GM12878 (cell line): ENCODE data around the gene TSPAN7. TPM values are rescaled to one million over a fixed set of nuclear protein-coding genes. Genes with fewer than 3 reads are reported as not detected.

Experiments
- ATAC-seq: fragments of 200-7000 bp; cut with Tn5 transposase; 3 replicates; pipeline ENCODE4 v1.9.1; 2020; ENCODE audit warnings: mild to moderate bottlenecking, moderate library complexity
- BruUV-seq: library from RNA; stranded (reverse); fragments of 400-500 nt; replicated peaks from 2 replicates; lab custom pipeline; 2021; lab: Mats Ljungman, UMichigan
- CTCF ChIA-PET: fragments of 300-600 bp; sonication (Branson Sonifier 250); formaldehyde crosslinking; extraction: SDS; loops from one replicate; lab custom pipeline; 2021; ENCODE audit warnings: inconsistent platforms; lab: Yijun Ruan, JAX
- POLR2A ChIA-PET: fragments of 350-600 bp; formaldehyde crosslinking; extraction: SDS; loops from one replicate; lab custom pipeline; 2021; ENCODE audit warnings: inconsistent platforms; lab: Charles Lee
- RAD21 ChIA-PET: fragments of 300-600 bp; sonication (Branson Sonifier 250); formaldehyde crosslinking; loops from one replicate; lab custom pipeline; 2023; ENCODE audit warnings: antibody characterized with exemption; ENCODE audit not compliant: unreplicated experiment; lab: Charles Lee
- SMC1A ChIA-PET: fragments of 300-600 bp; sonication (Branson Sonifier 250); formaldehyde crosslinking; loops from one replicate; lab custom pipeline; 2023; ENCODE audit not compliant: unreplicated experiment, uncharacterized antibody; lab: Charles Lee
- DNase-seq: peaks from one replicate; pipeline ENCODE4 v3.0.0-alpha.2; 2011; ENCODE audit warnings: low read depth, low spot score
- FAIRE-seq: peaks from 3 replicates; lab custom pipeline; 2011; peaks lifted over from hg19 to GRCh38; lab: Jason Lieb, UNC
- H2AFZ ChIP-seq: 2 replicates; pipeline ENCODE4 v1.6.0; 2011; ENCODE audit warnings: low read depth, low read length, control low read depth; ENCODE audit not compliant: control insufficient read depth
- H3K27ac ChIP-seq: 2 replicates; pipeline ENCODE4 v1.5.1; 2011; ENCODE audit warnings: control low read depth; ENCODE audit not compliant: control insufficient read depth, insufficient read depth
- H3K27me3 ChIP-seq, 2 experiments: replicated peaks in 1 of 2; 2 replicates each; pipeline versions ENCODE4 v1.6.0 to v1.6.1; 2011; ENCODE audit warnings: low read length in 1 of 2; ENCODE audit not compliant: control insufficient read depth in 2 of 2, insufficient read depth in 2 of 2
- H3K36me3 ChIP-seq, 2 experiments: 2 replicates each; pipeline ENCODE4 v1.5.1; 2011; ENCODE audit warnings: low read length in 1 of 2; ENCODE audit not compliant: control insufficient read depth in 2 of 2, insufficient read depth in 2 of 2
- H3K4me1 ChIP-seq: 2 replicates; pipeline ENCODE4 v1.6.1; 2011; ENCODE audit warnings: mild to moderate bottlenecking, low read length, moderate library complexity, mixed read lengths; ENCODE audit not compliant: control insufficient read depth, insufficient read depth
- H3K4me2 ChIP-seq: 2 replicates; pipeline ENCODE4 v1.6.0; 2011; ENCODE audit warnings: control low read depth; ENCODE audit not compliant: control insufficient read depth, insufficient read depth
- H3K4me3 ChIP-seq: fragments of 200-600 bp; sonication (generic); 2 replicates; pipeline ENCODE4 v1.5.1; 2016
- H3K79me2 ChIP-seq: 2 replicates; pipeline ENCODE4 v1.6.0; 2011; ENCODE audit warnings: low read length; ENCODE audit not compliant: control insufficient read depth, insufficient read depth
- H3K9ac ChIP-seq: 2 replicates; pipeline ENCODE4 v1.8.0; 2011; ENCODE audit warnings: low read length, control low read depth, mixed read lengths; ENCODE audit not compliant: control insufficient read depth, insufficient read depth
- H3K9me3 ChIP-seq: replicated peaks from 3 replicates; pipeline ENCODE4 v1.5.1; 2011; ENCODE audit warnings: mild to moderate bottlenecking, low read length; ENCODE audit not compliant: control insufficient read depth, insufficient read depth
- H4K20me1 ChIP-seq: 2 replicates; pipeline ENCODE4 v1.6.0; 2011; ENCODE audit not compliant: control insufficient read depth, insufficient read depth
- CHD1 ChIP-seq: IDR thresholded peaks from 2 replicates; pipeline ENCODE4 v1.6.1; 2012; ENCODE audit warnings: low read depth, low read length, improper control_type of control experiment
- ELK1 ChIP-seq: IDR thresholded peaks from 2 replicates; pipeline ENCODE4 v1.6.1; 2012; ENCODE audit warnings: low read depth, low read length, improper control_type of control experiment
- GABPA ChIP-seq: IDR thresholded peaks from 2 replicates; pipeline ENCODE4 v1.6.1; 2014; ENCODE audit warnings: antibody characterized with exemption, low read depth, mild to moderate bottlenecking, inconsistent platforms
- MLLT1 ChIP-seq: fragments of 450-650 bp; IDR thresholded peaks from 2 replicates; pipeline ENCODE4 v1.6.1; 2016; ENCODE audit warnings: mild to moderate bottlenecking
- MYB ChIP-seq: fragments of 150-350 bp; IDR thresholded peaks from 2 replicates; pipeline ENCODE4 v1.6.1; 2014; ENCODE audit warnings: mild to moderate bottlenecking, low read depth, low read length, borderline replicate concordance
- NR2C1 ChIP-seq: fragments of 450-650 bp; IDR thresholded peaks from 2 replicates; pipeline ENCODE4 v1.6.1; 2017; ENCODE audit warnings: antibody characterized with exemption, mild to moderate bottlenecking, moderate library complexity
- PML ChIP-seq: IDR thresholded peaks from 2 replicates; pipeline ENCODE4 v1.6.1; 2012; ENCODE audit warnings: low read length, inconsistent platforms
- POLR2A ChIP-seq: IDR thresholded peaks from 2 replicates; pipeline ENCODE4 v1.6.1; 2011; ENCODE audit warnings: low read depth, mild to moderate bottlenecking, low read length
- POLR2AphosphoS2 ChIP-seq: IDR thresholded peaks from 2 replicates; pipeline ENCODE4 v1.6.1; 2011; ENCODE audit warnings: low read depth, mild to moderate bottlenecking, low read length, improper control_type of control experiment, moderate library complexity
- REST ChIP-seq: IDR thresholded peaks from 2 replicates; pipeline ENCODE4 v1.6.1; 2012; ENCODE audit warnings: mild to moderate bottlenecking, low read depth, low read length
- SKIL ChIP-seq: fragments of 450-650 bp; IDR thresholded peaks from 2 replicates; pipeline ENCODE4 v1.6.1; 2017; ENCODE audit warnings: mild to moderate bottlenecking, low read depth, inconsistent platforms; ENCODE audit not compliant: poor library complexity, severe bottlenecking
- SRF ChIP-seq, 2 experiments: IDR thresholded peaks; 2 replicates each; pipeline ENCODE4 v1.6.1; 2011; ENCODE audit warnings: low read depth in 2 of 2, low read length in 2 of 2, mild to moderate bottlenecking in 1 of 2, moderate library complexity in 1 of 2
- USF1 ChIP-seq: IDR thresholded peaks from 2 replicates; pipeline ENCODE4 v1.6.1; 2011; ENCODE audit warnings: borderline replicate concordance, low read depth, mild to moderate bottlenecking, moderate library complexity, mixed read lengths, low read length; ENCODE audit not compliant: insufficient read depth; ENCODE audit errors: extremely low read length
- ZNF622 ChIP-seq: fragments of 450-650 bp; IDR thresholded peaks from 2 replicates; pipeline ENCODE4 v1.6.1; 2017; ENCODE audit warnings: mild to moderate bottlenecking, inconsistent platforms
- ZZZ3 ChIP-seq: IDR thresholded peaks from 2 replicates; pipeline ENCODE4 v1.6.1; 2011; ENCODE audit warnings: low read depth; ENCODE audit not compliant: control insufficient read depth, insufficient read length
- WGBS: methylation state at CpG from one replicate; pipeline ENCODE4 v1.1.6; 2016; ENCODE audit warnings: low lambda C conversion rate; ENCODE audit not compliant: insufficient replicate concordance, insufficient coverage; ENCODE audit errors: missing lambda C conversion rate; 5-methylcytosine and 5-hydroxymethylcytosine counted together
- in situ Hi-C: fragments of 300-500 bp; cut with MboI; formaldehyde crosslinking; loops from 9 replicates; pipeline ENCODE4 v1.14.3; 2018; ENCODE audit warnings: mixed read lengths
- intact Hi-C: fragments of 100-400 bp; cut with micrococcal nuclease; formaldehyde crosslinking; loops from one replicate; pipeline ENCODE4 v1.14.2; 2022; ENCODE audit not compliant: unreplicated experiment
- polyA plus RNA-seq, 11 experiments: library from polyadenylated mRNA; depleted of rRNA in 4 of 11; unstranded in 6 of 11; stranded (reverse) in 5 of 11; fragments of >200 nt; fragmentation: Nextera tagmentation in 4 of 11; fragmentation: Illumina TruSeq in 1 of 11; extraction: Ambion mirVana in 4 of 11; extraction: Trizol in 1 of 11; gene quantifications; 1 replicate in 1 of 11; 2 replicates in 10 of 11; pipeline versions ENCODE4 v1.2.1 to v1.2.3, GENCODE V29; 2011 to 2016; ENCODE audit warnings: inconsistent platforms in 2 of 11, missing spikeins in 2 of 11, low read depth in 1 of 11
- total RNA-seq, 4 experiments: library from RNA; depleted of rRNA in 3 of 4; stranded (reverse); fragments of >200 nt in 3 of 4; fragmentation: Illumina TruSeq in 1 of 4; extraction: Trizol in 1 of 4; gene quantifications; 2 replicates each; pipeline versions ENCODE4 v1.2.1 to v1.2.3, GENCODE V29; 2013 to 2021

Gene TSPAN7
- total and polyA plus RNA-seq, 10 of the 15 experiments (the other 5 are each of a cell fraction or from before 2014, with no cell fraction given): 0.04 to 0.77 (median 0.14) TPM; not detected in 4

GRCh38 chrX:38577738-38578137 lies 16.4 kb downstream of the TSPAN7 start:
- CTCF ChIA-PET: no interaction called here
- no TSS peak for BruUV-seq

More at GRCh38 chrX:38577738-38578137, 16.4 kb downstream of the TSPAN7 start:
- in situ Hi-C loops: no loop called here
- Histone ChIP-seq H3K4me1 (no peaks in the 10 kb centered on the region), H3K79me2 (no peaks in the 10 kb centered on the region), H3K36me3 (no peaks in the 10 kb centered on the region), H4K20me1 (no peaks in the 10 kb centered on the region), H3K27me3 (no peaks in the 10 kb centered on the region), H3K4me3 (no peak overlapping the region), H3K4me2 (no peak overlapping the region), H2AFZ (no peak overlapping the region), H3K9ac (no peak overlapping the region), H3K27ac (no peak overlapping the region), H3K9me3 (no peaks in the 10 kb centered on the region)
- DNase-seq (no peak), ATAC-seq (no peak), FAIRE-seq (no peak)
- ChIA-PET POLR2A (no interaction called here), SMC1A (no interaction called here), RAD21 (no interaction called here)
- TF ChIP-seq CHD1 (no peak), SRF (IDR thresholded peaks at IDR 0.05; ENCODE audit: low read depth in 2 of 2, low read length in 2 of 2) (no peak), ZZZ3 (no peak), PML (no peak), USF1 (no peak), MLLT1 (no peak), GABPA (no peak), POLR2A (no peak), NR2C1 (no peak), ZNF622 (no peak), SKIL (no peak), MYB (no peak), ELK1 (no peak), REST (no peak), POLR2AphosphoS2 (no peak)
- intact Hi-C loops: no loop called here
- WGBS: 21% methylated on average over 1 of the region's 3 CpGs
